ENCODE data around the gene ADGRV1.

The ADGRV1 gene

GRCh38 chr5:91207248-91207647 is 648.7 kb downstream of the ADGRV1 start:
- DNase-seq (ENCODE audit: low read depth in 3 of 3) = no peak

- no peak for DNase-seq (ENCODE audit: low read depth in 3 of 3)
Observed at GRCh38 chr5:91211997-91212713, 653.6 kb downstream of the ADGRV1 start.

- DNase-seq (ENCODE audit: low read depth in 3 of 3) = no peak
Observed at GRCh38 chr5:91212714-91213092, 654.1 kb downstream of the ADGRV1 start.

All from stimulated activated CD4-positive, alpha-beta T cell treated with anti-CD3 and anti-CD28 coated beads, TNF-alpha, amount 100 ng/mL, for 48 hours (primary cell).